Measurements from ENCODE around the gene MCCC1. TPM values are rescaled to one million over a fixed set of nuclear protein-coding genes. Genes with fewer than 3 reads are reported as not detected.
A peak's percentile ranks its signal among the peaks of the same experiment; 100 is the strongest.
"Not testable (repeated sequence)": the region's sequence is repeated elsewhere in the genome, so short reads cannot be mapped to it uniquely, and the experiment has no call there.

The MCCC1 gene
- total and polyA plus RNA-seq, 2 donors (not counting 1 experiment from before 2014, with no cell fraction given), result 12.9 to 36.3 TPM

- intact Hi-C loops (cut with micrococcal nuclease), result no loop called here
- Histone ChIP-seq H3K36me3 (replicated peaks in 1 of 2; ENCODE audit: control extremely low read depth in 1 of 2, control insufficient read depth in 1 of 2, extremely low read depth in 1 of 2, insufficient read depth in 2 of 2, low read length in 1 of 2) (no peaks in the 10 kb centered on the region), H3K4me1 (ENCODE audit: control insufficient read depth in 2 of 2, insufficient read depth in 2 of 2, low read length in 2 of 2) (peaks cover 9% of the 10 kb centered on the region in 2 donors), H3K4me3 (ENCODE audit: control extremely low read depth in 1 of 5, extremely low read depth in 1 of 5, insufficient read depth in 1 of 5, low read depth in 2 of 5, low read length in 4 of 5) (no peak overlapping the region), H3K9me3 (ENCODE audit: control extremely low read depth in 1 of 3, control insufficient read depth in 2 of 3, insufficient read depth in 1 of 3, low read length in 2 of 3) (peaks cover 0 to 3% (median 0%) of the 10 kb centered on the region in 3 donors), H3K79me2 (ENCODE audit: control insufficient read depth, insufficient read depth, low read length) (no peaks in the 10 kb centered on the region), H3K27ac (ENCODE audit: low read length in 2 of 2) (no peak overlapping the region), H3K4me2 (replicated peaks; ENCODE audit: low read depth, low read length, poor library complexity, severe bottlenecking) (no peak overlapping the region), H3K27me3 (replicated peaks in 1 of 4; ENCODE audit: control extremely low read depth in 1 of 4, control insufficient read depth in 3 of 4, insufficient read depth in 4 of 4, low read length in 3 of 4) (no peaks in the 10 kb centered on the region), H3K9ac (ENCODE audit: low read length) (no peak overlapping the region), H2AFZ (ENCODE audit: insufficient read depth, low read depth, low read length, poor library complexity, severe bottlenecking) (no peak overlapping the region), H4K20me1 (ENCODE audit: control insufficient read depth, insufficient read depth, low read length, poor library complexity, severe bottlenecking) (no peaks in the 10 kb centered on the region)
- H3K9me3 Mint-ChIP-seq (ENCODE audit: insufficient read depth), result peaks cover 2% of the 10 kb centered on the region
- POLR2A ChIA-PET, result no interaction called here
- no peaks in the 10 kb centered on the region for H3K27me3 Mint-ChIP-seq
- no CpG with 5 or more reads among the region's 4 CpGs for WGBS (ENCODE audit: insufficient coverage)
- TF ChIP-seq EZH2 (IDR thresholded peaks at IDR 0.05; ENCODE audit: borderline replicate concordance, insufficient read depth, low read depth, low read length, poor library complexity, severe bottlenecking) (no peak), CTCF (IDR thresholded peaks at IDR 0.05) (no peak)
- ATAC-seq (ENCODE audit: low read depth) (no peak), DNase-seq (no peak)
- CTCF ChIA-PET, result interaction anchor here (0.7 to 1.3 kb wide), 2 partner anchors 15 to 23 kb away, joined by 3 read pairs; no protein-coding TSS in a partner anchor
- peak overlapping the region; percentile 37 for H3K27ac Mint-ChIP-seq
- no peak overlapping the region for H3K4me3 Mint-ChIP-seq
- peaks cover 15% of the 10 kb centered on the region for H3K4me1 Mint-ChIP-seq
Measured at GRCh38 chr3:183108470-183108869, 9.2 kb upstream of the MCCC1 start.

DNA sequence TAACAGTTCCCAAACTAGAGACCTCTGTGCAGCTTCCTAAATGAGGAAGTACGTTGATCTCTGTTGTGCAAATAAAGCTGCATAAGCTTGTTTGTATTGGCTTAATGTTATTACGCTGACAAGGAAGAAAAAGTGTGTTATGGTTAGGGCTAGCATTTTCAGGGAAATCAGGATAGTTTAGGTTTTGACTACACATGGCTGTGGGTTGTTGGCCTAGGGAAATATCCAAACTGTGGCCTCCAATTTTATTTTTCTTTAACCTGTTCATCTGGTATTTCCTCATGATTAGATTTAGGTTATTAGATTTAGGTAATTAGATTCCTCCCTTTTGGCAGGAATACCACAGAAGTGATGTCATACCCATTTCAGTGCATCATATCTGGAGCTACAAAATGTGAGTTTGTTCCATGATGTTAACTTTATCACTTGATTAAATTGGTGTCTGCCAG lies 8.7 kb upstream of the MCCC1 start:
- no peak overlapping the region for H2AFZ ChIP-seq (ENCODE audit: insufficient read depth, low read depth, low read length, poor library complexity, severe bottlenecking)
- CTCF ChIA-PET, result interaction anchor here (0.7 to 1.3 kb wide), 2 partner anchors 15 to 22 kb away, joined by 3 read pairs; no protein-coding TSS in a partner anchor
- POLR2A ChIA-PET, result no interaction called here
- no peak overlapping the region for H3K27ac ChIP-seq (ENCODE audit: low read length in 2 of 2)
- no peak overlapping the region for H3K4me2 ChIP-seq (replicated peaks; ENCODE audit: low read depth, low read length, poor library complexity, severe bottlenecking)
- H3K4me1 Mint-ChIP-seq, result peaks cover 15% of the 10 kb centered on the region
- H3K9ac ChIP-seq (ENCODE audit: low read length), result no peak overlapping the region
- peaks cover 2% of the 10 kb centered on the region for H3K9me3 Mint-ChIP-seq (ENCODE audit: insufficient read depth)
- no peaks in the 10 kb centered on the region for H3K27me3 ChIP-seq (replicated peaks in 1 of 4; ENCODE audit: control extremely low read depth in 1 of 4, control insufficient read depth in 3 of 4, insufficient read depth in 4 of 4, low read length in 3 of 4)
- no peaks in the 10 kb centered on the region for H3K27me3 Mint-ChIP-seq
- WGBS (ENCODE audit: insufficient coverage), result 24% methylated on average over 2 of the region's 2 CpGs
- TF ChIP-seq EZH2 (IDR thresholded peaks at IDR 0.05; ENCODE audit: borderline replicate concordance, insufficient read depth, low read depth, low read length, poor library complexity, severe bottlenecking) (no peak), CTCF (IDR thresholded peaks at IDR 0.05) (no peak)
- H3K27ac Mint-ChIP-seq, result peak overlapping the region; percentile 54
- H3K4me1 ChIP-seq (ENCODE audit: control insufficient read depth in 2 of 2, insufficient read depth in 2 of 2, low read length in 2 of 2), result peaks cover 9% of the 10 kb centered on the region in 2 donors
- intact Hi-C loops (cut with micrococcal nuclease), result no loop called here
- H3K36me3 ChIP-seq (replicated peaks in 1 of 2; ENCODE audit: control extremely low read depth in 1 of 2, control insufficient read depth in 1 of 2, extremely low read depth in 1 of 2, insufficient read depth in 2 of 2, low read length in 1 of 2), result no peaks in the 10 kb centered on the region
- H3K9me3 ChIP-seq (ENCODE audit: control extremely low read depth in 1 of 3, control insufficient read depth in 2 of 3, insufficient read depth in 1 of 3, low read length in 2 of 3), result peaks cover 0 to 3% (median 0%) of the 10 kb centered on the region in 3 donors
- ATAC-seq (ENCODE audit: low read depth) (no peak), DNase-seq (no peak)
- H3K79me2 ChIP-seq (ENCODE audit: control insufficient read depth, insufficient read depth, low read length), result no peaks in the 10 kb centered on the region
- no peak overlapping the region for H3K4me3 Mint-ChIP-seq
- H3K4me3 ChIP-seq (ENCODE audit: control extremely low read depth in 1 of 5, extremely low read depth in 1 of 5, insufficient read depth in 1 of 5, low read depth in 2 of 5, low read length in 4 of 5), result no peak overlapping the region
- no peaks in the 10 kb centered on the region for H4K20me1 ChIP-seq (ENCODE audit: control insufficient read depth, insufficient read depth, low read length, poor library complexity, severe bottlenecking)

DNA sequence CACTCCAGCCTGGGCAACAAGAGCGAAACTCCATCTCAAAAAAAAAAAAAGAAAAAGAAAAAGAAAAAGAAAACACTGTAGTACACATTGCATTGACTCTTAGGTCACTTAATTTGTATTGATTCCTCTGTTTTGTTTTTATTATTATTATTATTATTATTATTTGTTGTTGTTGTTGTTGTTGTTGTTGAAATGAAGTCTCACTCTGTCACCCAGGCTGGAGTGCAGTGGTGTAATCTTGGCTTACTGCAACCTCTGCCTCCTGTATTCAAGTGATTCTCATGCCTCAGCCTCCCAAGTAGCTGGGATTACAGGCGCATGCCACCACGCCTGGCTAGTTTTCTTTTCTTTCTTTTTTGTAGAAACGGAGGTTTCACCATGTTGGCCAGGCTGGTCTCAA lies 8.1 kb upstream of the MCCC1 start:
- H3K4me3 Mint-ChIP-seq; ATAC-seq (ENCODE audit: low read depth); H3K4me2 ChIP-seq (replicated peaks; ENCODE audit: low read depth, low read length, poor library complexity, severe bottlenecking); H3K27me3 Mint-ChIP-seq; H3K27ac ChIP-seq (ENCODE audit: low read length in 2 of 2); H3K9ac ChIP-seq (ENCODE audit: low read length); H4K20me1 ChIP-seq (ENCODE audit: control insufficient read depth, insufficient read depth, low read length, poor library complexity, severe bottlenecking); H3K9me3 ChIP-seq (ENCODE audit: control extremely low read depth in 1 of 3, control insufficient read depth in 2 of 3, insufficient read depth in 1 of 3, low read length in 2 of 3); H3K79me2 ChIP-seq (ENCODE audit: control insufficient read depth, insufficient read depth, low read length); H3K9me3 Mint-ChIP-seq (ENCODE audit: insufficient read depth); H3K4me1 ChIP-seq (ENCODE audit: control insufficient read depth in 2 of 2, insufficient read depth in 2 of 2, low read length in 2 of 2); H3K36me3 ChIP-seq (replicated peaks in 1 of 2; ENCODE audit: control extremely low read depth in 1 of 2, control insufficient read depth in 1 of 2, extremely low read depth in 1 of 2, insufficient read depth in 2 of 2, low read length in 1 of 2); CTCF ChIA-PET; intact Hi-C loops (cut with micrococcal nuclease); H3K4me3 ChIP-seq (ENCODE audit: control extremely low read depth in 1 of 5, extremely low read depth in 1 of 5, insufficient read depth in 1 of 5, low read depth in 2 of 5, low read length in 4 of 5); H3K27me3 ChIP-seq (replicated peaks in 1 of 4; ENCODE audit: control extremely low read depth in 1 of 4, control insufficient read depth in 3 of 4, insufficient read depth in 4 of 4, low read length in 3 of 4); DNase-seq; POLR2A ChIA-PET; H2AFZ ChIP-seq (ENCODE audit: insufficient read depth, low read depth, low read length, poor library complexity, severe bottlenecking); H3K27ac Mint-ChIP-seq: not testable (repeated sequence)
- peaks cover 15% of the 10 kb centered on the region for H3K4me1 Mint-ChIP-seq
- 93% methylated on average over 3 of the region's 4 CpGs for WGBS (ENCODE audit: insufficient coverage)
